Stomach (tissue), 9 donors: ENCODE results near the gene LYRM4. TPM values are rescaled to one million over a fixed set of nuclear protein-coding genes. Genes with fewer than 3 reads are reported as not detected.

ENCODE experiments used
- DNase-seq, 2 donors: peaks; one replicate each; pipeline versions ENCODE4 v3.0.0 to v3.0.0-alpha.2; 2013 to 2019
- H3K27ac ChIP-seq, 5 donors: fragments of 200-600 bp in 4 of 5; sonication (generic) in 4 of 5; one replicate each; pipeline ENCODE4 v1.5.1; 2013 to 2019; ENCODE audit warnings: mild to moderate bottlenecking in 1 of 5, moderate library complexity in 1 of 5
- H3K27me3 ChIP-seq, 3 donors: fragments of 200-600 bp; sonication (generic); one replicate each; pipeline ENCODE4 v1.5.1; 2017 to 2019; ENCODE audit warnings: mixed run types in 1 of 3
- H3K36me3 ChIP-seq, 4 donors: fragments of 200-600 bp; sonication (generic); 1 replicate in 3 of 4; 2 replicates in 1 of 4; pipeline ENCODE4 v1.5.1; 2016 to 2019
- H3K4me1 ChIP-seq, 4 donors: fragments of 200-600 bp; sonication (generic); one replicate each; pipeline ENCODE4 v1.5.1; 2016 to 2019
- H3K4me3 ChIP-seq, 4 donors: fragments of 200-600 bp; sonication (generic) in 3 of 4; one replicate each; pipeline ENCODE4 v1.5.1; 2016 to 2019; ENCODE audit warnings: mild to moderate bottlenecking in 1 of 4
- H3K9me3 ChIP-seq, 4 donors: fragments of 200-600 bp; sonication (generic); one replicate each; pipeline ENCODE4 v1.5.1; 2016 to 2019
- CTCF ChIP-seq, 7 experiments: fragments of 450-650 bp in 4 of 7; fragments of 200-600 bp in 3 of 7; sonication (generic) in 3 of 7; IDR thresholded peaks; one replicate each; pipeline ENCODE4 v1.5.1; 2016 to 2019; ENCODE audit warnings: antibody characterized with exemption in 7 of 7, control low read depth in 2 of 7, mild to moderate bottlenecking in 1 of 7
- EP300 ChIP-seq: sonication (generic); formaldehyde crosslinking; IDR thresholded peaks from one replicate; pipeline ENCODE4 v1.6.1; 2017; ENCODE audit warnings: antibody characterized with exemption
- POLR2A ChIP-seq, 4 donors: fragments of 450-650 bp; IDR thresholded peaks; one replicate each; pipeline ENCODE4 v1.6.1; 2016; ENCODE audit warnings: antibody characterized with exemption in 4 of 4, control low read depth in 2 of 4, mild to moderate bottlenecking in 1 of 4, moderate library complexity in 1 of 4
- POLR2AphosphoS5 ChIP-seq, 3 donors: sonication (generic); formaldehyde crosslinking; IDR thresholded peaks; one replicate each; pipeline ENCODE4 v1.6.1; 2016; ENCODE audit warnings: antibody characterized with exemption in 3 of 3
- WGBS, 5 donors: extraction: QIAGEN DNeasy Blood & Tissue Kit in 3 of 5; methylation state at CpG; one replicate each; pipeline versions ENCODE4 v1.1.5 to v1.1.7; 2013 to 2018; 5-methylcytosine and 5-hydroxymethylcytosine counted together
- intact Hi-C: fragments of 100-400 bp; cut with DNase I; formaldehyde crosslinking; loops from one replicate; pipeline ENCODE4 v1.15.1; 2023; ENCODE audit warnings: low total_unique reads
- polyA plus RNA-seq, 3 donors: library from polyadenylated mRNA; stranded (reverse); fragments of 200-250 nt; gene quantifications; one replicate each; pipeline ENCODE4 v1.2.3, GENCODE V29; 2013
- total RNA-seq, 5 donors: library from RNA; depleted of rRNA; stranded (reverse); fragments of >200 nt; gene quantifications; one replicate each; pipeline versions ENCODE4 v1.1.0 to v1.2.3, GENCODE V29; 2014 to 2016
- donor health status: healthy with polysubstance abuse.
- donor health status: Bipolar disorder and iron deficiency.
- donor health status: healthy.

Gene LYRM4
- total and polyA plus RNA-seq, 8 donors = 0.58 to 31.4 (median 18.5) TPM; not detected in 1

- intact Hi-C loops = no loop called here
- TF ChIP-seq CTCF (IDR thresholded peaks at IDR 0.05) = no peak
- H3K27me3 ChIP-seq = no peaks in the 10 kb centered on the region
- DNase-seq = no peak
- peaks cover 3 to 36% (median 18%) of the 10 kb centered on the region in 4 donors for H3K36me3 ChIP-seq
- WGBS, 5 donors = 78 to 83% (median 81%) methylated on average over 9 of the region's 9 CpGs
- H3K4me1 ChIP-seq = no peaks in the 10 kb centered on the region
- no peaks in the 10 kb centered on the region for H3K9me3 ChIP-seq
- no peak overlapping the region for H3K27ac ChIP-seq
- H3K4me3 ChIP-seq = no peak overlapping the region
Measured at GRCh38 chr6:5215799-5216198, 45.0 kb downstream of the LYRM4 start.

GRCh38 chr6:5215159-5215558, 45.6 kb downstream of the LYRM4 start:
- Histone ChIP-seq H3K36me3 (peaks cover 3 to 36% (median 18%) of the 10 kb centered on the region in 4 donors), H3K27me3 (no peaks in the 10 kb centered on the region), H3K4me3 (no peak overlapping the region), H3K9me3 (no peaks in the 10 kb centered on the region), H3K27ac (no peak overlapping the region), H3K4me1 (no peaks in the 10 kb centered on the region)
- TF ChIP-seq CTCF (IDR thresholded peaks at IDR 0.05) (no peak), POLR2A (IDR thresholded peaks at IDR 0.05) (no peak), POLR2AphosphoS5 (IDR thresholded peaks at IDR 0.05) (no peak), EP300 (no peak)
- intact Hi-C loops = no loop called here
- WGBS, 5 donors = 81 to 95% (median 92%) methylated on average over 2 of the region's 2 CpGs
- DNase-seq = no peak

- Histone ChIP-seq H3K36me3 (peaks cover 3 to 36% (median 18%) of the 10 kb centered on the region in 4 donors), H3K4me3 (no peak overlapping the region), H3K27me3 (no peaks in the 10 kb centered on the region), H3K4me1 (no peaks in the 10 kb centered on the region), H3K9me3 (no peaks in the 10 kb centered on the region), H3K27ac (no peak overlapping the region)
- no peak for TF ChIP-seq POLR2AphosphoS5 (IDR thresholded peaks at IDR 0.05)
- peak in 4 of 7 experiments; percentile 14 to 29 (median 23) for TF ChIP-seq CTCF (IDR thresholded peaks at IDR 0.05)
- peak in 1 of 2 donors; percentile 58 for DNase-seq
- intact Hi-C loops = no loop called here
- WGBS, 5 donors = 66 to 78% (median 73%) methylated on average over 10 of the region's 10 CpGs
Measured at GRCh38 chr6:5214570-5215052, 46.1 kb downstream of the LYRM4 start.

GRCh38 chr6:5213836-5214235, 46.9 kb downstream of the LYRM4 start:
- Histone ChIP-seq H3K27ac (no peak overlapping the region), H3K27me3 (no peaks in the 10 kb centered on the region)
- DNase-seq = no peak

More at GRCh38 chr6:5213836-5214235, 46.9 kb downstream of the LYRM4 start:
- intact Hi-C loops = no loop called here
- TF ChIP-seq CTCF (IDR thresholded peaks at IDR 0.05) (no peak), POLR2A (IDR thresholded peaks at IDR 0.05) (no peak), POLR2AphosphoS5 (IDR thresholded peaks at IDR 0.05) (no peak)
- peaks cover 3 to 36% (median 18%) of the 10 kb centered on the region in 4 donors for H3K36me3 ChIP-seq
- no peak overlapping the region for H3K4me3 ChIP-seq
- no peaks in the 10 kb centered on the region for H3K9me3 ChIP-seq
- H3K4me1 ChIP-seq = no peaks in the 10 kb centered on the region
- 81 to 92% (median 86%) methylated on average over 8 of the region's 8 CpGs for WGBS, 5 donors
